Lower leg skin (tissue), 3 donors: ENCODE data around the gene NUDT3.

Experiments
- CTCF ChIP-seq, 3 donors: fragments of 450-650 bp; IDR thresholded peaks; one replicate each; pipeline ENCODE4 v1.5.1; 2016; ENCODE audit warnings: antibody characterized with exemption in 3 of 3, mild to moderate bottlenecking in 3 of 3, moderate library complexity in 2 of 3
- POLR2A ChIP-seq, 2 donors: fragments of 450-650 bp; IDR thresholded peaks; one replicate each; pipeline ENCODE4 v1.6.1; 2016 to 2017; ENCODE audit warnings: antibody characterized with exemption in 2 of 2, mild to moderate bottlenecking in 1 of 2, moderate library complexity in 1 of 2

GRCh38 chr6:34438705-34439104 lies 46.2 kb upstream of the NUDT3 start:
- TF ChIP-seq CTCF (IDR thresholded peaks at IDR 0.05) (no peak), POLR2A (IDR thresholded peaks at IDR 0.05) (no peak)
